Muscle layer of duodenum (tissue), 2 donors: ENCODE data around the gene XYLT1.
A peak's percentile ranks its signal among the peaks of the same experiment; 100 is the strongest.

Experiments used
- H3K27ac ChIP-seq: one replicate; pipeline ENCODE4 v1.7.0; 2013; ENCODE audit warnings: mild to moderate bottlenecking, low read length
- H3K27me3 ChIP-seq: one replicate; pipeline ENCODE4 v1.7.0; 2013; ENCODE audit warnings: low read depth, mild to moderate bottlenecking, control low read depth, low read length
- H3K36me3 ChIP-seq, 2 donors: one replicate each; pipeline ENCODE4 v1.7.0; 2013; ENCODE audit warnings: low read length in 2 of 2, control low read depth in 1 of 2, mild to moderate bottlenecking in 1 of 2; ENCODE audit not compliant: insufficient read depth in 2 of 2, control insufficient read depth in 1 of 2
- H3K4me1 ChIP-seq, 2 donors: one replicate each; pipeline ENCODE4 v1.7.0; 2013; ENCODE audit warnings: low read length in 2 of 2, mild to moderate bottlenecking in 2 of 2, control low read depth in 1 of 2, moderate library complexity in 1 of 2; ENCODE audit not compliant: insufficient read depth in 2 of 2, control insufficient read depth in 1 of 2
- H3K4me3 ChIP-seq, 2 donors: one replicate each; pipeline ENCODE4 v1.7.0; 2013; ENCODE audit warnings: low read length in 2 of 2, low read depth in 1 of 2, mild to moderate bottlenecking in 1 of 2
- H3K9me3 ChIP-seq, 2 donors: one replicate each; pipeline ENCODE4 v1.7.0; 2013; ENCODE audit warnings: low read length in 2 of 2, control low read depth in 1 of 2, mild to moderate bottlenecking in 1 of 2; ENCODE audit not compliant: control insufficient read depth in 1 of 2
- donor health status: healthy.

Gene XYLT1

DNA sequence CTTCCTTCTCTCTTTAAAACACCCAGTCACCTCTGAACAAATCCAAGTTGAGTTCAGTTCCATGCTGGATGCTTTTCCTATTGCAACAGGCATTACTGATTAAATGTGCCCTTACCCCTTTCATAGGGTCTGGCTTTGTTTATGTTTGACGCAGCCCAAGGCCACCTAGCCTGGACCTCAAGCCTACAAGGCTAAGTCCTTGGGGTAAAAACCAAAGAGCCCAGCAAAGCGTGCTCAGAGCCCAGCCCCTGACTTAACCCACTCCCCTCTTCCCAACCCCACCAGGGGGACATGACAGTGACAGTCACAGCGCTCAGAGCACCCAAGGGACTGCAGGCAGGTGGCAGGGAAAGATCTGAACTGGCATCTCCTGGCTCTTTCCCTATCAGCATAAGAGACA is 200.6 kb downstream of the XYLT1 start:
- Histone ChIP-seq H3K4me3 (no peak overlapping the region), H3K9me3 (no peaks in the 10 kb centered on the region), H3K27ac (peak overlapping the region; percentile 53), H3K36me3 (no peaks in the 10 kb centered on the region), H3K27me3 (no peaks in the 10 kb centered on the region), H3K4me1 (peaks cover 6 to 10% of the 10 kb centered on the region in 2 donors)

DNA sequence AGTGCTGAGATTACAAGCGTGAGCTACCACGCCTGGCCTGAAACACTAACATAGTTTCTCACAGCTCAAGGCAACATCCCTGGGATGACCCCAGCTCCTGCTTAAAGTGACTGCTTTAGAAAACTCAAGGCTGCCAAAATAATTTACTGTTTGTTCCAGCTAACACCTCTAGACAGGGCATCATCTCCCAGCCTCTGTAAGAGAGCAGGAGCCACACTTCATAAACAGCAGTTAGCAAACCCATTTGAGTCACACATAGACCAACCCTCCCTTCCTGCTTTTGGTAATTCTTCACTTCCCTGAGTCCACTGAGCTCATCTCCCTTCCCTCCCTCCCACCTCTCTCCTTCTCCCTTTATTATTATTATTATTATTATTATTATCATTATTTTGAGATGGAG is 201.3 kb downstream of the XYLT1 start:
- Histone ChIP-seq H3K4me3 (no peak overlapping the region), H3K9me3 (no peaks in the 10 kb centered on the region), H3K36me3 (no peaks in the 10 kb centered on the region), H3K27me3 (no peaks in the 10 kb centered on the region), H3K4me1 (peaks cover 6 to 10% of the 10 kb centered on the region in 2 donors), H3K27ac (no peak overlapping the region)

DNA sequence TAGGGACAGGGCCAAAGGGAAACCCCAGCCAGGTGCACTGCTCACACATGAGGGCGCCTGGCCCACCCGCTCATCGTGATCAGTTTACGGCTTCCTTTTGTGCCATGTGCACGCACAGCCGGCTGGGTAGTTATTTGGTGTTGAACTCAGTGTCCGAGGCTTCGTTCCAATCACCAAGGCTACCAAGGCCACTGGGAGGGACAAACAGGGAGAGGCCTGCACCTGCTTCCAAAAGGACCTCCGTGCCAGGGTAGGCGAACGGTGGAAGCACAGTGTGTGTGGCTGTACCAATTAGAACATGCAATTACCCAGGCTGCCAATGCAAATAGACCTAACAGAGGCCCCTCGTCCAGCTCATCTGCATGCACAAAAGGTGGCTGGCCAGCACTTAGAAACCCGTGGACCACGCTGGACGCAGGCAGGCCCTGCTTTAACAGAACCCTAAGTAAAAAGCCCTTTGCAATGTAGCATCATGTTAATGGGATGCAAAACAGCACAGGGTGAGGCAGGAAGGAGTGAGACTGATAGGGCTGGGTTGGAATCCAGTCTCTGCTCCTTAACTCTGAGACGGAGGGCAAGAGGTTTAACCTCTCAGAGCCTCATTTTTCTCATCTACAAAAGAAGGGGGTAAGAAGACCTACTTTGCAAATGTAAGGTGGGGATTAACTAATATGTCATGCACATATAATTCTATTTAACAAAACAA is 204.0 kb downstream of the XYLT1 start:
- peaks cover 4 to 10% of the 10 kb centered on the region in 2 donors for H3K4me1 ChIP-seq
- H3K36me3 ChIP-seq, result no peaks in the 10 kb centered on the region

DNA sequence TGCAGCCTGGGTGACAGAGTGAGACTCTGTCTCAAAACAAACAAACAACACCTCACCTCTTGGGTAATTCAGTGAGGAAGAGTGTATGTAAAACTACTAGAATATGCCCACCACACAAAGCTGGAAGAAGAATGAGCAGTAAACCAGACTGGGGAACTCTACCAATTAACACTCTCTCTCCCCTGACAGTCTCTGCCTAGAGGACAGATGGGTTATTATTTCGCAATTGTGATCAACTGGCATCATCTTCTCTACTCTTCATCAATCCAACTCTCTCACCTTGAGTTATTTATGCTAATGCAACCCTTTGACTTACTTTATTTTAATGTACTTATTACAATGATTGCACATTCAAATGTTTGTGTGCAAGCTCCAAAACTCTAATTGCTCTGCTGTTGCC is 205.6 kb downstream of the XYLT1 start:
- Histone ChIP-seq H3K36me3 (no peaks in the 10 kb centered on the region), H3K4me3 (no peak overlapping the region), H3K27me3 (no peaks in the 10 kb centered on the region), H3K27ac (no peak overlapping the region), H3K9me3 (no peaks in the 10 kb centered on the region), H3K4me1 (peaks cover 0 to 1% of the 10 kb centered on the region in 2 donors)

More for the DNA sequence above, 204.0 kb downstream of the XYLT1 start:
- Histone ChIP-seq H3K9me3 (no peaks in the 10 kb centered on the region), H3K27ac (peak overlapping the region; percentile 26), H3K4me3 (no peak overlapping the region), H3K27me3 (no peaks in the 10 kb centered on the region)

DNA sequence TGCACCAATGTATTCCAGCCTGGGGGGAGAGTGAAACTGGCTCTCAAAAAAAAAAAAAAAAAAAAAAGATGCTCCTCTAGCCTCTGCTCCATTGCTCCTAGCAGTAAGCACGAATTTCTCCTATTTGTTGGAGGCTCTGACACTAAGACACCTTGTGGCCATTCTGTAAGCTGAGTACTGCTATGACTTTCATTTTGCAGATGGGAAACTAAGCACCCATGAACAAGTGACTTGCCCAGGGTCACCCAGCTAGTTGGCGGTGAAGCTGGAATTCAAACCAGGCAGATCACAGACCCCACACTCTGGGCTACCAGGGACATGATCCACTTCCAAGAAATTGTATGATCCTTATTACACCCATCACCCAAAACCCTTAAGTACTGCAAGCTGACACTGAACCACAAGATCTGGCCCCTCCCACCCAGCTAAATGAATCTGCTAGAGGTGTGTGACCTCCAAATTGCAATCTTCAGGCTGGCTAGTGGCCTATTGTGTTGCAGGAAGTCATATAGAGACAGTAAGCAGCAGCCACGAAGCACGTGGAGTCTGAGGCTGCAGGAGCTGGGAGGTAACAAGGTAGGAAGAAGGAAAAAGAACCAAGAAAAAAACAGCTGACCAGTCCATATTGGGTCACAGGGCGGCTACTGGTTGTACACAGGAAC is 209.4 kb downstream of the XYLT1 start:
- Histone ChIP-seq H3K27me3 (no peaks in the 10 kb centered on the region), H3K4me3 (no peak overlapping the region)

DNA sequence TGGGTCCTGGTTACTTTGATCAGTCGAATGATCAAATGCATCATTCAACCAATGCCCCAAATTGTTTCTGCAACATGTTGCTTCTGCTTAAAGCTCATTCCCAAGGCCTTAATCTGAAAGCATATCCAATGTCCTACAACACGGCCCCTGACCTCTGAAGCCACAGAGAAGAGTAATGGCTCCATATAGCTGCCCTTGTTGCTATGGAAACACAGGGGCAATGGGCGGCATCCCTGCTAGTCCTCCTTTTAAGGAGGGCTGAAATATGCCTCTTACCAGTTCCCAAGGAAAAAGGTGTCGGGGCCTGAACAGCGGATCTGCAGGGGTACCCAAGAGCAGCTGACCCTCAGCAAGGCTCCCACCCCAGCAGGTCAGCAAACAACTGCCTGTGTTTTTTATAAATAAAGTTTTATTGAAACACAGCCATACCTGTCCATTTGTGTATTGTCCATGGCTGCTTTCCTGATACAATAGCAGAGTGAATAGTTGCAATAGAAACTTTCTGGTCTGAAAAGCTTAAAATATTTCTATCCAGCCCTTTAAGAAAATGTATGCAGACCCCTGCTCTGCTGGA is 210.4 kb downstream of the XYLT1 start:
- Histone ChIP-seq H3K9me3 (no peaks in the 10 kb centered on the region), H3K4me3 (no peak overlapping the region), H3K27me3 (no peaks in the 10 kb centered on the region), H3K36me3 (no peaks in the 10 kb centered on the region), H3K27ac (no peak overlapping the region), H3K4me1 (no peaks in the 10 kb centered on the region)

More for the DNA sequence above, 209.4 kb downstream of the XYLT1 start:
- H3K9me3 ChIP-seq, result no peaks in the 10 kb centered on the region
- no peak overlapping the region for H3K27ac ChIP-seq
- H3K36me3 ChIP-seq, result no peaks in the 10 kb centered on the region
- no peaks in the 10 kb centered on the region for H3K4me1 ChIP-seq

DNA sequence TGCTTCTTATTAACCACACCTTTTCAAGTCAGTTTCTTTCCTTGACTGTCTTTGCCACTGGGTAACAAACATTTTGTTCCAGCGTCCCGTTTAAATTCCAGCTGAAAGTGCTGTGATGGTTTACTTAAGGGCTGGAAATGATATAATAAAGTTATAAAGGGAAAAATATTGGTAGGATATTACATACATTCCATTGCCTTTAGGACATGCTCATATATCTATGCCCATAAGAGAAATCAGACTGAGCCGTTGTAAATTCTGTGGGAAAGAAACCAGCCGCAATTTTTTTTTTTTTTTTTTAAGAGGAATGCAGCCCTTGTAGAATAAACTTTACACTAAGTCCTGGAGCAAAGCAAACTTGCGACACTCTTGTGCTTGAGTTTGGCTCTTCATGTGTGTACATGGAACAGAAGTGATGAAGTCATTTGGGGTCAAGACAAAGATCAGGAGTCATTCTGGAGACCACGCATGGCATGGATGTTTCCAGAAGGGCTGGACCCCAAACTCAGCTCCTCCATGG is 210.9 kb downstream of the XYLT1 start:
- Histone ChIP-seq H3K27me3 (no peaks in the 10 kb centered on the region), H3K27ac (no peak overlapping the region), H3K36me3 (no peaks in the 10 kb centered on the region), H3K4me1 (no peaks in the 10 kb centered on the region), H3K9me3 (no peaks in the 10 kb centered on the region), H3K4me3 (no peak overlapping the region)

DNA sequence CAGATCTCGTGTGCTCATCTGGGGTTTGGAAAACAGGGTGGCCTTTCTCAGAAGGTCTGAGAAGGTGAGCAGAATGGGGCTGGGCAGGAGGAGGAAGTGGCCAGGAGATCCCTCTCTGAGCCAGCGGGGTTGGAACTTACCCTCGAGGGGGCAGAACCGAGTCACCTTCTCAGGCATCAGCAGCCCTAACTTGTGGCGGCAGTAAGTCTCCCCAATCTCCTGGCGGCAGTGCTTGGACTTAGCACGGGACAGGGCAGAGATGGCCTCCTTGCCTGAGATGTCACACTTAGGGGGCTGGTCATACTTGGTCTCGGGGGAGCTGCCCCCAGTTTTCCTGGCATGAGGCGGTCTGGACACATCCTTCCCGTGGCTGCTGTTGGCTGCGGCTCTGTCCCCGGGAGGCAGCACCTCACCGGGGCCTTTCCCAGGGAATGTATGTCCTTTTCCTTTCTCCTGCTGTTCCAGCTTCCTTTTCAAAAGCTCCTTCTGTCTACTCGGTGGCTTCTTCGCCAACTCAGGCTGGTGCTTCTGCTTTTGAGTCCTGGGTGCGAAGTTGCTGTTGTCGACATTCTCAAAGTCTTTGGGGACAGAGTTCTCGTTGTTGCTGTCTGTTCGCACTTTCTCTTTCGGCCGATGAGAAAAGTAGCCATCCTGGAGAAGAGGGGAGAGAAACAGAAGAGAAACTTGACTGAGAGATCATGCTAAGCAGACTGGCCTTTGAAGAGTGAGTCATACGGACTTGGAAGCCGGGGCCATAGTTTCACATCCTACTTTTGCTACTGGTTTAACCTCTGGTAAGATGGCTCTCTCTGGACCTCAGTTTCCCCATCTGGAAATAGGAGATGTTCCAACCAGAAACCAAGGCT is 211.7 kb downstream of the XYLT1 start:
- Histone ChIP-seq H3K36me3 (no peaks in the 10 kb centered on the region), H3K27me3 (no peaks in the 10 kb centered on the region), H3K27ac (peak overlapping the region; percentile 1), H3K4me3 (no peak overlapping the region), H3K4me1 (no peaks in the 10 kb centered on the region), H3K9me3 (no peaks in the 10 kb centered on the region)

DNA sequence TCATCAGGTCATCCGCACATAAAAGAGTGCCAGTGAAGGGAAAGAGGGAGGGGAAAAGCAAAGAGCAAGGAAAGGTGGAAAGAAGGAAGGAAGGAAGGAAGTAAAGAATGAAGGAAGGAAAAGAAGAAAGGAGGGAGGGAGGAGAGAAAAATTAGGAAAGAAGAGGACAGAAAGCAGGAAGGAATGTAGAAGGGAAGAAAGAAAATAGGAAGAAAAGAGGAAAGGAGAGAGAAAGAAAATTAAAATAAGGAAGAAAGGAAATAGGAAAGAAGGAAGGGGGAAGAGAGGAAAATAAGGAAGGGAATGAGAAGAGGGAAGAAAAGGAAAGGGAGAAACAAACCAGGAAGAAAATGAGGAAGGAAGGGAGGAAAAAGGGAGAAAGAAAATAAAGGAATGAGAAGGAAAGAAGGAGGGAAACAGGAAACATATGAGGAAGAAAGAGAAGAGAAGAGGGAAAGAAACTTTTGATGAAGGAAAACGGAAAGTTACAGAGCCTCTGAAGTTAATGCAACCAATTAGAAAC is 212.6 kb downstream of the XYLT1 start:
- Histone ChIP-seq H3K9me3 (no peaks in the 10 kb centered on the region), H3K4me1 (no peaks in the 10 kb centered on the region), H3K4me3 (no peak overlapping the region), H3K36me3 (no peaks in the 10 kb centered on the region), H3K27me3 (no peaks in the 10 kb centered on the region), H3K27ac (no peak overlapping the region)

DNA sequence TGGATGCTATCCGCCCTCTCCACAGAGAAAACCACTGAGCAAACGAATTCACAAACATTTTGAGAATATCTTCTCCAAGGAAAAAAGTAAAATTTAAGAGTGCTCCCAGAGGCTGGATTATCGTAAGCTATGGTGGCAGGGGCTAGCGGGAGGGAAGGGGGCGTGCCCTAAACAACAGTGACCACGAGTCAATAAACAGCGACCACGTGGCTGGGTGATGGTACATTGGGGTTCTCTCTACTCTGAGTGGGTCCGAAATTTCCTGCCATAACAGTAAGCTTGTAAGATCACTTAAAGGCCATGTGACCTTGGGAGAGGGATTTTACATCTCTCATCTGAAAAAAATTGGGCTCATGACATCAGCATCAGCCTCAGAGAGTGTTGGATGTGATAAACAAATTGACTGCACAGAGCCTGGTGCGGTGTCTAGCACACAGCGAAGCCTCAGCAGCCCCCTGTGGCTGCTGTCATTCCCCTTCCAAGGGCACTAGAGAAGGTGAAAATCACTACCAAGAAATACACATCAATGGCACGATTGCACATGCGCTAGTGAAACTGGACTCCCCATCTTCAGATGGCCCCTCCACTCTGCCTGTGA is 213.2 kb downstream of the XYLT1 start:
- H3K27me3 ChIP-seq, result no peaks in the 10 kb centered on the region
- H3K4me3 ChIP-seq, result no peak overlapping the region
- H3K27ac ChIP-seq, result no peak overlapping the region
- H3K9me3 ChIP-seq, result no peaks in the 10 kb centered on the region
- no peaks in the 10 kb centered on the region for H3K4me1 ChIP-seq
- no peaks in the 10 kb centered on the region for H3K36me3 ChIP-seq
